Fibroblast of lung (primary cell): ENCODE measurements around the gene FAM13C. TPM values are rescaled to one million over a fixed set of nuclear protein-coding genes. Genes with fewer than 3 reads are reported as not detected.

Experiments
- DNase-seq, 2 donors: peaks; one replicate each; pipeline versions ENCODE4 v3.0.0 to v3.0.0-alpha.2; 2010; ENCODE audit warnings: low read depth in 2 of 2
- H2AFZ ChIP-seq: 2 replicates; pipeline ENCODE4 v1.5.1; 2012; ENCODE audit warnings: low read length, control low read depth, inconsistent platforms
- H3K27ac ChIP-seq: 2 replicates; pipeline ENCODE4 v1.5.1; 2011; ENCODE audit warnings: low read length, control low read depth; ENCODE audit not compliant: insufficient read depth
- H3K27me3 ChIP-seq: 2 replicates; pipeline ENCODE4 v1.5.1; 2011; ENCODE audit warnings: mild to moderate bottlenecking, low read length; ENCODE audit not compliant: control insufficient read depth, insufficient read depth
- H3K36me3 ChIP-seq: 2 replicates; pipeline ENCODE4 v1.5.1; 2011; ENCODE audit warnings: low read length; ENCODE audit not compliant: control insufficient read depth, insufficient read depth
- H3K4me1 ChIP-seq: 2 replicates; pipeline ENCODE4 v1.5.1; 2011; ENCODE audit warnings: low read length; ENCODE audit not compliant: control insufficient read depth, insufficient read depth; ENCODE audit errors: extremely low read depth
- H3K4me2 ChIP-seq: 2 replicates; pipeline ENCODE4 v1.5.1; 2011; ENCODE audit warnings: low read length, control low read depth; ENCODE audit not compliant: insufficient read depth; ENCODE audit errors: extremely low read depth
- H3K4me3 ChIP-seq, 4 experiments: fragments of 200-600 bp in 1 of 4; sonication (generic) in 1 of 4; replicated peaks in 1 of 4; 2 replicates each; pipeline ENCODE4 v1.5.1; 2011 to 2016; ENCODE audit warnings: low read length in 4 of 4, low read depth in 3 of 4, mild to moderate bottlenecking in 3 of 4, control low read depth in 2 of 4, inconsistent platforms in 1 of 4, mixed read lengths in 1 of 4; ENCODE audit not compliant: insufficient read depth in 1 of 4; ENCODE audit errors: control extremely low read depth in 1 of 4
- H3K79me2 ChIP-seq: 2 replicates; pipeline ENCODE4 v1.5.1; 2012; ENCODE audit warnings: mild to moderate bottlenecking, low read length, inconsistent platforms; ENCODE audit not compliant: control insufficient read depth, insufficient read depth
- H3K9ac ChIP-seq: 2 replicates; pipeline ENCODE4 v1.5.1; 2011; ENCODE audit warnings: mild to moderate bottlenecking, low read length, control low read depth; ENCODE audit not compliant: insufficient read depth
- H3K9me3 ChIP-seq: 2 replicates; pipeline ENCODE4 v1.5.1; 2012; ENCODE audit warnings: low read depth, low read length; ENCODE audit not compliant: control insufficient read depth, insufficient read depth
- H4K20me1 ChIP-seq: 2 replicates; pipeline ENCODE4 v1.5.1; 2011; ENCODE audit warnings: low read length; ENCODE audit not compliant: control insufficient read depth, insufficient read depth; ENCODE audit errors: extremely low read depth
- EZH2 ChIP-seq: IDR thresholded peaks from 2 replicates; pipeline ENCODE4 v1.5.1; 2012; ENCODE audit warnings: low read length, control low read depth, mild to moderate bottlenecking; ENCODE audit errors: missing control alignments
- polyA plus RNA-seq, 2 donors: library from polyadenylated mRNA; depleted of rRNA in 1 of 2; stranded (reverse) in 1 of 2; unstranded in 1 of 2; fragments of >200 nt; gene quantifications; 2 replicates each; pipeline ENCODE4 v1.2.1, GENCODE V29; 2011 to 2012; ENCODE audit warnings: missing spikeins in 1 of 2
- total RNA-seq: library from RNA; depleted of rRNA; stranded (reverse); fragments of >200 nt; gene quantifications from 2 replicates; pipeline ENCODE4 v1.2.1, GENCODE V29; 2014
- TF ChIP-seq, protein P1 (sequence below), 2 donors: IDR thresholded peaks in 1 of 2; conservative IDR thresholded peaks in 1 of 2; 1 replicate in 1 of 2; 2 replicates in 1 of 2; pipeline ENCODE4 v1.5.1; 2011 to 2012; ENCODE audit warnings: low read length in 2 of 2, control low read depth in 1 of 2, inconsistent platforms in 1 of 2, low read depth in 1 of 2, mild to moderate bottlenecking in 1 of 2

The FAM13C gene
- total and polyA plus RNA-seq, 2 donors (not counting 1 experiment from before 2014, with no cell fraction given): 2.8 to 5.9 TPM

DNA sequence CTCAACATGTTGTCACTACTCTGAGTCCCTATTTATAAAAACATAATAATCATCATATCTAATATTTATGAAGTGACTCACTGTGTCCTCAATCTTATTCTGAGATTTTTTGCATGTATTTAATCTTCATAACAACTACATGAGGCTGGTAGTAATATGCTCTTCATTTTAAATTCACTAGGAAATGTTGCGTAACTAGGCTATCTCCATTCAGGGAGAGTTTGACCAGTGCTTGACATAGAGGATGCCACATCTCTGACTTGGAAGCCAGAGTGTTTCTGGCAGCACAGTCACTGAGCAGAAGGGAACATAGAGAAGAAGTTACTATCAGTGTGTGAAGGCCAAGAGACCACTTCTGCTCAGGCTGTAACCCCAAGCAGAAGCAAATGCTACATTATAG, 88.9 kb downstream of the FAM13C start:
- no peak overlapping the region for H3K4me3 ChIP-seq
- H3K9me3 ChIP-seq: no peaks in the 10 kb centered on the region
- no peak overlapping the region for H3K9ac ChIP-seq
- no peaks in the 10 kb centered on the region for H4K20me1 ChIP-seq
- peak in 1 of 2 donors; percentile 60 for DNase-seq
- H2AFZ ChIP-seq: no peak overlapping the region
- H3K4me2 ChIP-seq: no peak overlapping the region
- H3K79me2 ChIP-seq: no peaks in the 10 kb centered on the region
- no peaks in the 10 kb centered on the region for H3K4me1 ChIP-seq
- no peak for TF ChIP-seq EZH2
- TF ChIP-seq, protein P1, sequence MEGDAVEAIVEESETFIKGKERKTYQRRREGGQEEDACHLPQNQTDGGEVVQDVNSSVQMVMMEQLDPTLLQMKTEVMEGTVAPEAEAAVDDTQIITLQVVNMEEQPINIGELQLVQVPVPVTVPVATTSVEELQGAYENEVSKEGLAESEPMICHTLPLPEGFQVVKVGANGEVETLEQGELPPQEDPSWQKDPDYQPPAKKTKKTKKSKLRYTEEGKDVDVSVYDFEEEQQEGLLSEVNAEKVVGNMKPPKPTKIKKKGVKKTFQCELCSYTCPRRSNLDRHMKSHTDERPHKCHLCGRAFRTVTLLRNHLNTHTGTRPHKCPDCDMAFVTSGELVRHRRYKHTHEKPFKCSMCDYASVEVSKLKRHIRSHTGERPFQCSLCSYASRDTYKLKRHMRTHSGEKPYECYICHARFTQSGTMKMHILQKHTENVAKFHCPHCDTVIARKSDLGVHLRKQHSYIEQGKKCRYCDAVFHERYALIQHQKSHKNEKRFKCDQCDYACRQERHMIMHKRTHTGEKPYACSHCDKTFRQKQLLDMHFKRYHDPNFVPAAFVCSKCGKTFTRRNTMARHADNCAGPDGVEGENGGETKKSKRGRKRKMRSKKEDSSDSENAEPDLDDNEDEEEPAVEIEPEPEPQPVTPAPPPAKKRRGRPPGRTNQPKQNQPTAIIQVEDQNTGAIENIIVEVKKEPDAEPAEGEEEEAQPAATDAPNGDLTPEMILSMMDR (conservative IDR thresholded peaks at IDR 0.05 in 1 of 2, IDR thresholded peaks at IDR 0.05 in 1 of 2; ENCODE audit: low read depth in 1 of 2, low read length in 2 of 2): no peak
- no peaks in the 10 kb centered on the region for H3K27me3 ChIP-seq
- H3K36me3 ChIP-seq: no peaks in the 10 kb centered on the region
- H3K27ac ChIP-seq: no peak overlapping the region

DNA sequence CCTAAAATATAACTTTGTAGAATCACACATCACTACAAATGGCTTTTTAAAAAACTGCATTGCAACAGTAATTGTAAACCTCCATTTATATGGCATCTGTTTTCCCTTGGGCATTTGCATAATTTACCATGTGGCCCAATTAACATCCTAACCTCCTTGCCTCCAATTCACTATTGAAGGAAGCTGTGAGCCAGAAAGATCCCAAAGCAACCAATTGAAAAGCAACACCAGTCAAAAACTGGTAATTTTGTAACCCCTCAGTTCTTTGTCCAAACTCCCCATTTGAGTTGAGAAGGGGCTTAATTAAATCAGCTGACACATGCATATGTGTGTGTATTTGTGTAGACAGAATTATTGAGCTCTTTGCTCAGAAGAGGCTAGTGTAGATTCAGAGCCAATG, 90.3 kb downstream of the FAM13C start:
- Histone ChIP-seq H3K36me3 (no peaks in the 10 kb centered on the region), H3K79me2 (no peaks in the 10 kb centered on the region), H3K27ac (no peak overlapping the region), H3K9ac (no peak overlapping the region), H3K4me2 (no peak overlapping the region), H3K4me1 (no peaks in the 10 kb centered on the region), H3K27me3 (no peaks in the 10 kb centered on the region), H2AFZ (no peak overlapping the region), H3K4me3 (no peak overlapping the region), H3K9me3 (no peaks in the 10 kb centered on the region), H4K20me1 (no peaks in the 10 kb centered on the region)
- DNase-seq: no peak
- TF ChIP-seq EZH2: no peak

DNA sequence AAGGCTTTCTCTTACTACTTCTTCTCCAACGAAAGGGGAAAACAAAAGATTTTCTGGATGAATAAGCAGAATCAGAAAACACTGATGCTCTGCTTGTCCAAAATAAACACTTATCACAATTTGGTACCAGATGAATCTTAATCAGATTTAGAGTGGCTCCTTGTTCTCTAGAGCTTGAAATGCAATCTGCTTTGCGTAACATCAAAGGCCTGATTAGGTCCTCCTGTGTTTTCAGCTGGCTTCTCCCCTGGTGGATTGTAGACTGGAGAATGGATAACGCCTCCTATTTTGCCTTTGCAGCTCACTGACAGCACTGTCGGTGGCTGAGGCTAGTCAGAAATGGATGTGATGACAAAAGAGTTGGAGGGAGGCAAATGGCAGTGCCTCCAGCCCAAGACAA, 91.2 kb downstream of the FAM13C start:
- no peaks in the 10 kb centered on the region for H3K9me3 ChIP-seq
- TF ChIP-seq EZH2: no peak
- TF ChIP-seq, protein P1 (conservative IDR thresholded peaks at IDR 0.05 in 1 of 2, IDR thresholded peaks at IDR 0.05 in 1 of 2; ENCODE audit: low read depth in 1 of 2, low read length in 2 of 2): no peak
- no peaks in the 10 kb centered on the region for H3K36me3 ChIP-seq
- H3K4me1 ChIP-seq: no peaks in the 10 kb centered on the region
- no peak overlapping the region for H3K4me2 ChIP-seq
- no peaks in the 10 kb centered on the region for H4K20me1 ChIP-seq
- H3K9ac ChIP-seq: no peak overlapping the region
- H3K27me3 ChIP-seq: no peaks in the 10 kb centered on the region
- no peaks in the 10 kb centered on the region for H3K79me2 ChIP-seq
- H3K4me3 ChIP-seq: no peak overlapping the region
- no peak overlapping the region for H3K27ac ChIP-seq
- DNase-seq: no peak
- no peak overlapping the region for H2AFZ ChIP-seq
